ENCODE measurements around the gene ZNF496. TPM values are rescaled to one million over a fixed set of nuclear protein-coding genes. Genes with fewer than 3 reads are reported as not detected.

Gene ZNF496
- total and polyA plus RNA-seq, 2 of the 13 experiments (the other 11 are each of a cell fraction or from before 2014, with no cell fraction given) = 14.8 to 18.6 TPM

DNA sequence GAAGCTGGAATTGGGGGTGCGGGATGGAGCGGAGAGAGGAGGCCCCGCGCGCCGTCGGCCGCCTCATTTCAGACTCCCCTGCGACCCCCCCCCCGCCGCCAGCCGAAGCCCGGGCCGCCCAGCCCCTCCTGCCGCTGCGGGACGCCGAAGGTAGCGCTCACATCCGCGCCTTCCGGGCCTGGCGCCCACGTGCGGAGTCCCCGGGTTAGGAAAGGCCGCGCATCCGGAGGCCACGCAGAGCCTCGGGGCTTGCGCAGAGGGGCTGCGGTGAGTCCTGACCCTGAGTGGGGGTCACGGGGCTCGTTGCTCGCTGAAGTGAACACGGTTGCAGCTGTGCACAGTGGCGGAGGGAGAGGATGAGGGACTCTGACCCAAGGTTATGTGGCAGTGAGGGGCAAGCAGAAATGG lies 552 bp upstream of the ZNF496 start (continued):
- TF ChIP-seq TFAP4 (IDR thresholded peaks at IDR 0.05; ENCODE audit: borderline replicate concordance, low read depth) = no peak
- no peak for TF ChIP-seq ZNF24 (IDR thresholded peaks at IDR 0.05)
- TF ChIP-seq, protein P1, sequence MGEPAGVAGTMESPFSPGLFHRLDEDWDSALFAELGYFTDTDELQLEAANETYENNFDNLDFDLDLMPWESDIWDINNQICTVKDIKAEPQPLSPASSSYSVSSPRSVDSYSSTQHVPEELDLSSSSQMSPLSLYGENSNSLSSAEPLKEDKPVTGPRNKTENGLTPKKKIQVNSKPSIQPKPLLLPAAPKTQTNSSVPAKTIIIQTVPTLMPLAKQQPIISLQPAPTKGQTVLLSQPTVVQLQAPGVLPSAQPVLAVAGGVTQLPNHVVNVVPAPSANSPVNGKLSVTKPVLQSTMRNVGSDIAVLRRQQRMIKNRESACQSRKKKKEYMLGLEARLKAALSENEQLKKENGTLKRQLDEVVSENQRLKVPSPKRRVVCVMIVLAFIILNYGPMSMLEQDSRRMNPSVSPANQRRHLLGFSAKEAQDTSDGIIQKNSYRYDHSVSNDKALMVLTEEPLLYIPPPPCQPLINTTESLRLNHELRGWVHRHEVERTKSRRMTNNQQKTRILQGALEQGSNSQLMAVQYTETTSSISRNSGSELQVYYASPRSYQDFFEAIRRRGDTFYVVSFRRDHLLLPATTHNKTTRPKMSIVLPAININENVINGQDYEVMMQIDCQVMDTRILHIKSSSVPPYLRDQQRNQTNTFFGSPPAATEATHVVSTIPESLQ (CRISPR knock-in tag; conservative IDR thresholded peaks at IDR 0.05) = no peak
- TF ChIP-seq FOSL1 (CRISPR knock-in tag; IDR thresholded peaks at IDR 0.05; ENCODE audit: borderline replicate concordance) = no peak
- no peak for TF ChIP-seq ZNF160 (CRISPR knock-in tag; IDR thresholded peaks at IDR 0.05)
- TF ChIP-seq, protein P2, sequence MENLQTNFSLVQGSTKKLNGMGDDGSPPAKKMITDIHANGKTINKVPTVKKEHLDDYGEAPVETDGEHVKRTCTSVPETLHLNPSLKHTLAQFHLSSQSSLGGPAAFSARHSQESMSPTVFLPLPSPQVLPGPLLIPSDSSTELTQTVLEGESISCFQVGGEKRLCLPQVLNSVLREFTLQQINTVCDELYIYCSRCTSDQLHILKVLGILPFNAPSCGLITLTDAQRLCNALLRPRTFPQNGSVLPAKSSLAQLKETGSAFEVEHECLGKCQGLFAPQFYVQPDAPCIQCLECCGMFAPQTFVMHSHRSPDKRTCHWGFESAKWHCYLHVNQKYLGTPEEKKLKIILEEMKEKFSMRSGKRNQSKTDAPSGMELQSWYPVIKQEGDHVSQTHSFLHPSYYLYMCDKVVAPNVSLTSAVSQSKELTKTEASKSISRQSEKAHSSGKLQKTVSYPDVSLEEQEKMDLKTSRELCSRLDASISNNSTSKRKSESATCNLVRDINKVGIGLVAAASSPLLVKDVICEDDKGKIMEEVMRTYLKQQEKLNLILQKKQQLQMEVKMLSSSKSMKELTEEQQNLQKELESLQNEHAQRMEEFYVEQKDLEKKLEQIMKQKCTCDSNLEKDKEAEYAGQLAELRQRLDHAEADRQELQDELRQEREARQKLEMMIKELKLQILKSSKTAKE (CRISPR knock-in tag; IDR thresholded peaks at IDR 0.05; ENCODE audit: borderline replicate concordance) = no peak
- TF ChIP-seq RFX1 (IDR thresholded peaks at IDR 0.05) = no peak
- no peak for TF ChIP-seq U2AF1 (optimal IDR thresholded peaks at IDR 0.05; ENCODE audit: low read depth, low read length)
- TF ChIP-seq ZNF235 (CRISPR knock-in tag; IDR thresholded peaks at IDR 0.05; ENCODE audit: borderline replicate concordance) = no peak
- no peak for TF ChIP-seq KLF12 (CRISPR knock-in tag; IDR thresholded peaks at IDR 0.05; ENCODE audit: borderline replicate concordance)
- TF ChIP-seq SIN3A (IDR thresholded peaks at IDR 0.05; ENCODE audit: borderline replicate concordance, low read depth, low read length) = no peak
- no peak; the same call in 1 of the 2 replicates for TF ChIP-seq TERF1 (CRISPR knock-in tag; IDR thresholded peaks at IDR 0.05)
- TF ChIP-seq NCOA5 (CRISPR knock-in tag; IDR thresholded peaks at IDR 0.05) = no peak
- TF ChIP-seq, protein P3, sequence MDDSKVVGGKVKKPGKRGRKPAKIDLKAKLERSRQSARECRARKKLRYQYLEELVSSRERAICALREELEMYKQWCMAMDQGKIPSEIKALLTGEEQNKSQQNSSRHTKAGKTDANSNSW (CRISPR knock-in tag; IDR thresholded peaks at IDR 0.05; ENCODE audit: borderline replicate concordance) = no peak; the same call in 1 of the 2 replicates
- TF ChIP-seq EED (CRISPR knock-in tag; IDR thresholded peaks at IDR 0.05) = no peak
- TF ChIP-seq, protein P4, sequence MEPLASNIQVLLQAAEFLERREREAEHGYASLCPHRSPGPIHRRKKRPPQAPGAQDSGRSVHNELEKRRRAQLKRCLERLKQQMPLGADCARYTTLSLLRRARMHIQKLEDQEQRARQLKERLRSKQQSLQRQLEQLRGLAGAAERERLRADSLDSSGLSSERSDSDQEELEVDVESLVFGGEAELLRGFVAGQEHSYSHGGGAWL (CRISPR knock-in tag; IDR thresholded peaks at IDR 0.05) = no peak
- TF ChIP-seq, protein P5, sequence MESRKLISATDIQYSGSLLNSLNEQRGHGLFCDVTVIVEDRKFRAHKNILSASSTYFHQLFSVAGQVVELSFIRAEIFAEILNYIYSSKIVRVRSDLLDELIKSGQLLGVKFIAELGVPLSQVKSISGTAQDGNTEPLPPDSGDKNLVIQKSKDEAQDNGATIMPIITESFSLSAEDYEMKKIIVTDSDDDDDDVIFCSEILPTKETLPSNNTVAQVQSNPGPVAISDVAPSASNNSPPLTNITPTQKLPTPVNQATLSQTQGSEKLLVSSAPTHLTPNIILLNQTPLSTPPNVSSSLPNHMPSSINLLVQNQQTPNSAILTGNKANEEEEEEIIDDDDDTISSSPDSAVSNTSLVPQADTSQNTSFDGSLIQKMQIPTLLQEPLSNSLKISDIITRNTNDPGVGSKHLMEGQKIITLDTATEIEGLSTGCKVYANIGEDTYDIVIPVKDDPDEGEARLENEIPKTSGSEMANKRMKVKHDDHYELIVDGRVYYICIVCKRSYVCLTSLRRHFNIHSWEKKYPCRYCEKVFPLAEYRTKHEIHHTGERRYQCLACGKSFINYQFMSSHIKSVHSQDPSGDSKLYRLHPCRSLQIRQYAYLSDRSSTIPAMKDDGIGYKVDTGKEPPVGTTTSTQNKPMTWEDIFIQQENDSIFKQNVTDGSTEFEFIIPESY (CRISPR knock-in tag; IDR thresholded peaks at IDR 0.05) = no peak
- TF ChIP-seq ZNF572 (CRISPR knock-in tag; IDR thresholded peaks at IDR 0.05) = no peak
- TF ChIP-seq TRIM24 (CRISPR knock-in tag; IDR thresholded peaks at IDR 0.05) = no peak
- no peak for TF ChIP-seq SOX13 (IDR thresholded peaks at IDR 0.05)
- peak in 1 of 2 experiments; percentile 30; a peak in 1 of 4 replicates for TF ChIP-seq SOX13 (CRISPR knock-in tag; conservative IDR thresholded peaks at IDR 0.05 in 1 of 2, IDR thresholded peaks at IDR 0.05 in 1 of 2)
- TF ChIP-seq RBFOX2 (IDR thresholded peaks at IDR 0.05; ENCODE audit: low read depth, low read length) = peak; percentile 64; the same call in 1 of the 2 replicates
